GM18508 (cell line): ENCODE data around the gene BAG5.
"Not testable (repeated sequence)": the region's sequence is repeated elsewhere in the genome, so short reads cannot be mapped to it uniquely, and the experiment has no call there.

Experiments
- ATAC-seq: cut with Tn5 transposase; IDR thresholded peaks from one replicate; pipeline ENCODE4 v1.9.1; 2021; ENCODE audit warnings: moderate number of reproducible peaks; ENCODE audit not compliant: insufficient read depth, unreplicated experiment

Gene BAG5

GRCh38 chr14:103535081-103535890 is 27.2 kb downstream of the BAG5 start:
- ATAC-seq = no peak

- no peak for ATAC-seq
Observed at GRCh38 chr14:103534576-103535061, 27.8 kb downstream of the BAG5 start.

- ATAC-seq = no peak
Observed at GRCh38 chr14:103533999-103534575, 28.4 kb downstream of the BAG5 start.

GRCh38 chr14:103533137-103533998 is 29.1 kb downstream of the BAG5 start:
- ATAC-seq = no peak

GRCh38 chr14:103532216-103533136 is 30.0 kb downstream of the BAG5 start:
- no peak for ATAC-seq

GRCh38 chr14:103531421-103532215 is 30.8 kb downstream of the BAG5 start:
- no peak for ATAC-seq

- ATAC-seq = no peak
Observed at GRCh38 chr14:103530831-103531230, 31.6 kb downstream of the BAG5 start.

GRCh38 chr14:103530390-103530789 is 32.1 kb downstream of the BAG5 start:
- no peak for ATAC-seq

- ATAC-seq = no peak
Observed at GRCh38 chr14:103529383-103530365, 32.8 kb downstream of the BAG5 start.

- no peak for ATAC-seq
Observed at GRCh38 chr14:103528587-103529382, 33.7 kb downstream of the BAG5 start, which contains the start of gene TRMT61A. TSS of gene TRMT61A (plus strand) at chr14:103529196. CDS start at chr14:103529979, 783 bp downstream.

- ATAC-seq = no peak
Observed at GRCh38 chr14:103528146-103528586, 34.3 kb downstream of the BAG5 start.

GRCh38 chr14:103527408-103528145 is 34.9 kb downstream of the BAG5 start:
- ATAC-seq = peak; percentile 58

GRCh38 chr14:103526914-103527248 is 35.6 kb downstream of the BAG5 start:
- ATAC-seq = no peak

GRCh38 chr14:103526247-103526913 is 36.1 kb downstream of the BAG5 start:
- no peak for ATAC-seq

GRCh38 chr14:103525430-103526246 is 36.8 kb downstream of the BAG5 start:
- ATAC-seq = not testable (repeated sequence)
